ENCODE results near the gene SMDT1.

GRCh38 chr22:42062506-42063170, 16.9 kb upstream of the SMDT1 start:
- TF ChIP-seq GATA2 (IDR thresholded peaks at IDR 0.05; ENCODE audit: low read depth, low read length) (no peak), GATA3 (IDR thresholded peaks at IDR 0.05; ENCODE audit: low read depth, low read length) (no peak)

Measured in SH-SY5Y (cell line).